ENCODE measurements around the gene ELL2.

- no peak for TF ChIP-seq CTCF (IDR thresholded peaks at IDR 0.05)
- peak; percentile 96 for TF ChIP-seq POLR2A (IDR thresholded peaks at IDR 0.05)
These were observed at the start of gene ELL2 for GRCh38 chr5:95961617-95962474.
